ENCODE data around the gene PACS2.

GRCh38 chr14:105398726-105399465 is 84.3 kb downstream of the PACS2 start:
- TF ChIP-seq POLR2AphosphoS5 (IDR thresholded peaks at IDR 0.05; ENCODE audit: low read depth) (peak; percentile 3; the same call in 1 of the 2 replicates), CTCF (IDR thresholded peaks at IDR 0.05; ENCODE audit: insufficient read depth, low read length) (no peak), GABPA (IDR thresholded peaks at IDR 0.05; ENCODE audit: low read depth) (no peak), REST (IDR thresholded peaks at IDR 0.05; ENCODE audit: insufficient replicate concordance, low read depth) (no peak), SPI1 (IDR thresholded peaks at IDR 0.05; ENCODE audit: borderline replicate concordance, low read depth) (no peak)

Measured in HL-60 (cell line).